OCI-LY1 (cell line): Measurements from ENCODE around the gene SEC23IP.

ENCODE experiments used
- EZH2 ChIP-seq: fragments of 200-600 bp; sonication (generic), shearing (Covaris generic); IDR thresholded peaks from 2 replicates; pipeline ENCODE4 v1.8.0; 2017; ENCODE audit warnings: borderline replicate concordance, mixed run types, mild to moderate bottlenecking, antibody characterized with exemption, low read length, moderate library complexity, mixed read lengths
- TF ChIP-seq, protein P1 (sequence below): fragments of 200-600 bp; sonication (generic), shearing (Covaris generic); IDR thresholded peaks from 2 replicates; pipeline ENCODE4 v1.5.1; 2017; ENCODE audit warnings: mild to moderate bottlenecking, antibody characterized with exemption, low read length, moderate library complexity, mixed read lengths

DNA sequence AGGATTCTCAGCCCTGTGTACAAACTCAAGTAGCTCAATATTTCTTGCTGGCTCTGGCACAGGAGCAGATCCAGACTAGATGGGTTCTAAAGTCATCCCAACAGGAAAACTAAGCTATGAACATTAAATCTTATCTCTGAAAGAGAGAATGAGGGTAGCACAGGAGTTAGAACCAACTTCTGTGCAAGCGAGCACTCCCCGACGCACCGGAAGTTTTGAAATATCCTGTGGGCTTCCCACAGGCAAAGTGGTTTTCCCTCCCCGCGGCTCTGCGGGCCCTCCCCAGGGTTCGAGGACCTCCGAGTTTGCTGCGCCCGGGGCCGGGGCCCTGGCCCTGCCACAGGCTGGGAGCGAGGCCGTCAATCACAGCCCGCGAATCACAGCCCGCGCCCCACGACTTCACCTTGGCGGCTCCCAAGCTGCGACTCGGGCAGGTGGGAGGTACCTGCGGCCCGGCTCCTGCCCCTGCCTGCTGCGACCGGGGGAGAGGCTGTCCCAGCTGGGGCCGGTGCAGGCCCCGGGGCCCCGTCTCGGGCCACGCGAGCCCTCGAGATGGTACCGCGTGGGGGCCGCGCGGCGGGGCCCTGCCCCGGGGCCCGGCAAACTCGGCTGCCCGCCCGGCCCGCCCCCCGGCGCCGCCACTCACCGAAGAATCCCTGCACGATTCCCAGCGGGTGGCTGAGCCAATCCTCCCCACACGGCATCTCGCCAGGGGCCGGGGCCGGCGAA lies 20.5 kb upstream of the SEC23IP start:
- TF ChIP-seq, protein P1, sequence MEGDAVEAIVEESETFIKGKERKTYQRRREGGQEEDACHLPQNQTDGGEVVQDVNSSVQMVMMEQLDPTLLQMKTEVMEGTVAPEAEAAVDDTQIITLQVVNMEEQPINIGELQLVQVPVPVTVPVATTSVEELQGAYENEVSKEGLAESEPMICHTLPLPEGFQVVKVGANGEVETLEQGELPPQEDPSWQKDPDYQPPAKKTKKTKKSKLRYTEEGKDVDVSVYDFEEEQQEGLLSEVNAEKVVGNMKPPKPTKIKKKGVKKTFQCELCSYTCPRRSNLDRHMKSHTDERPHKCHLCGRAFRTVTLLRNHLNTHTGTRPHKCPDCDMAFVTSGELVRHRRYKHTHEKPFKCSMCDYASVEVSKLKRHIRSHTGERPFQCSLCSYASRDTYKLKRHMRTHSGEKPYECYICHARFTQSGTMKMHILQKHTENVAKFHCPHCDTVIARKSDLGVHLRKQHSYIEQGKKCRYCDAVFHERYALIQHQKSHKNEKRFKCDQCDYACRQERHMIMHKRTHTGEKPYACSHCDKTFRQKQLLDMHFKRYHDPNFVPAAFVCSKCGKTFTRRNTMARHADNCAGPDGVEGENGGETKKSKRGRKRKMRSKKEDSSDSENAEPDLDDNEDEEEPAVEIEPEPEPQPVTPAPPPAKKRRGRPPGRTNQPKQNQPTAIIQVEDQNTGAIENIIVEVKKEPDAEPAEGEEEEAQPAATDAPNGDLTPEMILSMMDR, result no peak
- no peak for TF ChIP-seq EZH2
